Measurements from ENCODE around the gene CACNA2D4.

The CACNA2D4 gene

DNA sequence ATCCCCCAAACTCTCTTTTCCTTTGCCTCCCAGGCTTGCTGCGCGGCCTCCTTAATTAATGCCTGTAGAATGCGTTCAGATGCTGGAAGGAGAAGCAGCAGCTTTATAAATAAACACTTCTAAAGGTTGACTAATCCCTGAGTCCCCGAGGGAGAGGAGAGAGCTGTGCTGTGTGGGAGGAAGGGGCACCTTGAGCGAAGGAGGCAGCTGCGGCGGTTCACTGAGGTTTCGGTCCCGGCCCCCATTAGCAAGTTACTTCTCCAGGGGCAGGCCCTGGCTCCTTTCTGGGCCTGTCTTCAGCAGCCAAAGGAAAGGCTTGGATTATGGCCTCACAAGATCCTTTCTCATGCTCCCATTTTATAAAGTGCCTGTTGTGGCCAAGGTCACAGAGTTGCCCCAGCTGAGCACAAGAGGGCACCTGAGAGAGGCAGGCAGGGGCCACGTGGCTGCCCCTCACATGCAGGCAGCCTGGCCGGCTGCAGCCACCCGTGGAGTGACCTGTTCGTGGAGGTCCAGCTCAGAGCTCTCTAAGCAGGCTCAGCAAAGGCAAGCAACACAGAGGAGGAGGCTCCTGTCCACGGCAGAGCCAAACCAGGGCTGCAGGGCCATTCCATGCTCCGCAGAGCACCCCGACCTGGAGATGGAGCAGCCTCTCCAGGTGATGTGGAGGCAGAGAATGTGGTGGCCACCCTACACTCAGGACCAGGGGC lies 15.0 kb upstream of the CACNA2D4 start:
- no peak for DNase-seq

DNA sequence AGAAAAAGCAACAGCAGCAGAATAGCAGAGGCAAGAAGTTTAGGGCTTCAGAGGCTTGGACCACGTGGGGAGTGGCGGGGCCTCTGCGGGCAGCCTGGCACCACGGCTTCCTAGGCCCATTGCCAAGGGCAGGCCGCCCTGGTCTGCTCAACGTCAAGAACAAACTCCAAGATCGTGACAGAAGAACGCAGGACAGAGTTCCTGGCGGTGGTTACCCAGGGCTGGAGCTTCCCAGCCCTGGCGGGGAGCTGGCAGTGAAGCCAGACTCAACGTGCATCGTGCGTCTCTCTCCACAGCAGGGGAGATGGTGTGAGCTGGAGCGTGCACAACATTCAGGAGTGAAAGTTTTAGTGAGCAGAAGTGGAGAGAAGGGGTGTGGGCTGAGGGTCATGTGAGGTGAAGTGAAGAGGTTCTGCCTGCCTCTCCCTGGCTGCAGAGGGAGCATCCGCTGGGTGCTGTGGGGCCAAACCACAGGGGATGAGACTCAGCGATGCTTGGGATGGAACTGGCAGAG lies 13.9 kb upstream of the CACNA2D4 start:
- DNase-seq, result no peak

DNA sequence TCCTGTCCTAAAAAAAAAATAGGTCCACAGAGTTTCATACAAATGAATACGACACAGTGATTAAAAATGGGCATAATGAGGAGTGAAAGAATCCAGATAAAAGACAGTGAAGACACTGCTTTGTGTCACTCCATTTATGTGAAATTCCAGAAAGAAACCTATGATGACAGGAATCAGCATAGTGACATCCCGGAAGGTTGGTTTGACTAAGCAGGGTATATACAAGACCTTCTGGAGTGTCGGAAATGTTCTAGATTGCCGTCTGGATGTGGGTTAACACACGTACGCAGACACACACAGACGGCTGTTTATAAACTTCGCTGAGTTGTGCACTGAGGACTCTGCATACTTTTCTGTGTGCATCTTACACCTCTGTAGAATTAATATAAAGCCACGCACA lies 13.2 kb upstream of the CACNA2D4 start:
- DNase-seq, result no peak

DNA sequence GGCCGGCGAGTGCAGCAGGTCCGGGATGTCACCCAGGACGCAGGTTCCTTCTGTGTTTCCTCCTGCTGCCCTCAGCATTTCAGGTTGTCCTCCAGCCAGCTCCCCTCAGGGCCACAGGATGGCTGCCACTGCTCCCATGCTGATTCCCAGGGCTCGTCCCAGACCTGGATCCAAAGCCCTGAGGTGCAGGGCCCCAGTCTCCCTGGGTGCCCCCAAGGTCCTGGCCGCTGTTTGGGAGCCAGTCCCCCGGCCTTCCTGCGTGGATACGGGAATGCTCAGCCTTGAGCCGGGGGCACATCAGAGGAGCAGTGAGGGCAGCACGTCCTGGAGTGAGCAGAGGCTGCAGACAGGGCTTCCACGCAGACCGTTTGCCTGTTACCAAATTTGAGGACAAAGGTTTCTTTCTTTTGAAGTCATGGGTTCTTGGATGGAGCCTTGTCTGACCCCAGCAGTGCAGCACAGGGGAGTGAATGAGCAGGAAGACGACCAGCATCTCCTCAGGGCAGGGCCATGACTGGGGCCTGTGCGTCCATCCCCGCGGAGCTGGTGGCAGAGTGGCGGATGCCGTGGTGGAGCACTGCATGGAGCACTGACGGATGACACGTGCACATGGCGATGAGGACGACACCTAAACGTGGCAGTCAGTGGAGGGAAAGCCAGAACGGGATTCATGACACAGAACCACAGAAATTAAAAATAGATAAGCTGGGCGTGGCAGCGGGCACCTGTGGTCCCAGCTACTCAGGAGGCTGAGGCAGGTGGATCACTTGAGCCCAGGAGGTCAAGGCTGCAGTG lies 12.5 kb upstream of the CACNA2D4 start:
- DNase-seq, result no peak

DNA sequence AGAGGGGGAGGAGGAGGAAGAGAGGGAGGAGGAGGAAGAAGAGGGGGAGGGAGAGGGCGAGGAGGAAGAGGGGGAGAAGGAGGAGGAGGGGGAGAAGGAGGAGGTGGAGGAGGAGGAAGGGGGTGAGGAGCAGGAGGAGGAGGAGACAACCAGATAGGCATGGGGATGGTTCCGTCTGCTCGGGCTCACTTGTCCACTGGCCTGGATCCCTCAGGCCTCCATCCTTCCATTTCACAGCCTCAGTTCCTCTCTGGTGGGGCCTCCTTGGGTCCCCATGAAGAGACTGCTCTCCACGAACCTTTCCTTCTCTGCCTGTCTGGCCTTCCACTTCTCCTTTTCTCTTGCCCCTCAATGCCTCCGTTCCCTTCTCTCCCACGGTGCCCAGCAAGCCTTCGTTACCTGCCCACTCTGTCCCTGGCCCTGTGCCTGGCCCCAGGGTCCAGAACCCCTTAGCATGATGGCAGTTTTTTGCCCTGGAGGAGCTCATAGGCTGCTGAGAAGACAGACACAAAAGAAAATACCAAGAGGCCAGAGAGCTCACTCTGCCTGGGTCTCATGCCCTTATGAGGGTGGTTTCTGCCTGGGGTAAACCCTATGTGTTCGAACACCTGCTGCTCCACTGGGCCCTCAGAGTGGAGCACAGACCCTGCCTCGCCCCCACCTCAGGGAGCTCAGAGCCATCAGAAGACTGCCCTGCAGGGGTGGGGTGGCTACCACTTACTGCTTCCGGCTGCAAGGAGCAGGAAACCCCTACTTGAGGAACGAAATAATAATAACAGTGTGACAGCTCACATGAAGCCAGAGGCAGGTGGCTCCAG lies 11.7 kb upstream of the CACNA2D4 start:
- DNase-seq, result no peak

DNA sequence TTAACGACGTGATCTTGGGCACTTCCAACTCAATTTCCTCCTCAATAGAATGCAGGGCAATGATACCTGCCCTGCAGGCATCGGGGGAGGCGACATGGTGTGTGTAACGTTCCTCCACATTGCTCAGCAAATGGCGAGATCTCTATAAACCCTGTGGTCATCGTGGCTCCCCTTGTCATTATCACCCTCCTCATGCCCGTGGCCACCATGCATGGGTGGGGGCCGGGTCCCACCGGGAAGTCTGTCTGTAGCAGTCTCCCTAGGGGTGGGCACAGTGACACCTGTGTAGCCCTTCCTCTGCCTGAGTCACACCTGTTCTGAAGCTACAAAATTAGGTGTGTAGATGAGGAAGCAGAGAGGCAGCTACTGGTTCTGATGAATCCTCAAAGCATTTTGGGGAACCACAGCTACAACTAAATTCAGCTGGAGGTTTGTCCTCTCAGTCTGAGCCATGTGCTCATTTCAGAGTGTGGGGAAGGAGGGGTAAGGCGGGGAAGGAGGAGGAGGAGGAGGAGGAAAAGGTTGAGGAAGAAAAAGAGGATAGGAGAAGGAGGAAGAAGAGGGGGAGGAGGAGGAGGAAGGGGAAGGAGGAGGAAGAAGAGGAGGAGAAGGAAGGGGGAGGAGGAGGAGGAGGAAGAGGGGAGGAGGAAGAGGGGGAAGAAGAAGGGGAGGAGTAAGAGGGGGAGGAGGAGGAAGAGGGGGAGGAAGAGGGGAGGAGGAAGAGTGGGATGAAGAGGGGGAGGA lies 11.0 kb upstream of the CACNA2D4 start:
- no peak for DNase-seq

DNA sequence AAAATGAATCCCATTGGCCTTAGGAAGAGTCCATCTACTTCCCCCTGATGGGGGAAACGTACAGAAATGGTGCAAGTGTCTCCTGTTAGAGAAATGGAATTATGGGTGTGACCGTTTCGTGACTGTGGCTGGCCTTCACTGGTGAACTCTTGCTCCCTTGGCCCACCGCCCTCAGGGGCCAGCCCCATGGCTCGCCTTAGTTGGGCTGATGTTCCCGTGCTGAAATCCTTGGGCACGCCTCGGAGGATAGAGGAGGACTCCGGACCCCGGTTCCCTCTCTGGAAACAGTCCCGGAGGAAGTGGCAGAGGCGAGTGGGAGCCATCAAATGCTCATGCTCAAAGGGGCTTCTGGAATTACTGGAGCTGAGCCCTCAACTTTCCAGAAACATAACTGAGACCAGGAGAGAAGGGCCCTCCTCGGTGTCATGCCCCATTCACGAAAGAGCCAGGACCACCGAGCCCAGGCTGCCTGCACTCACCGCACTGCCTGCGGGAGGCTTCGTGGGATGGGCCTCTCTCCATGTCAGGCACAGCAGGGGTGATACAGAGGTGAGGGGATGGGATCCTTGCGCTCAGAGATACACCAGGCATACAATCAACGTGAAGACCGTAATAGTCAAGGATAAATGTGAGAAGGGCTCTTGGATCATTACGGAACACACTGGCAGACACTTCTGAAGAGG lies 10.1 kb upstream of the CACNA2D4 start:
- DNase-seq, result no peak

DNA sequence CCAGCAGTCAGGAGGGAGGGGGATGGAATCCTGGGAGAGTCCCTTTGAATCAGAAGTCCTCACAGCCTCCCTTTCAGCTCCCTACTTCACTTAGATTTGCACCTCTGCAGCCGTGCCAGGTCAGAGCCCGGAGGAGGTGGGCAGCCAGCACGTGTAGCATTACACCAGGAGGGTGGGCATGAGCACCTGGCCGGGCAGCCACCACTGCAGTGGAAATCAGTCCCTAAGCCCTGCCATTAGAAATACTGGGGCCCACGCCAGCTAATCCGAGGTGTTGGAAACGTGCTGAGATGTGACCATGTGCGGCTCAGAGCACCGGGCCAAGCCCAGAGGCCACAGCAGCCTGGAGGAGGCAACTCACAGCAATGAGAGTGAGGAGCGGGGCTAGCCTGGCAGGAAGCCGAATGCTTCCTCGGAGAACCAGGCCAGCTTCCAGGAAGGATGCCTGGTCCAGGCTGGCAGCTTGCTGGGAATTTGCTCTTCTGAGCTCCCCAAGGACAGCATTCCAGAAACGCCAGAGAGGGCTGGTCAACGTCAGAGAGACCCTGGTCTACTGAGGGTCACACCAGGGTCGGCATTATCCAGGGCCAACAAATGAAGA lies 9.4 kb upstream of the CACNA2D4 start:
- DNase-seq, result no peak

DNA sequence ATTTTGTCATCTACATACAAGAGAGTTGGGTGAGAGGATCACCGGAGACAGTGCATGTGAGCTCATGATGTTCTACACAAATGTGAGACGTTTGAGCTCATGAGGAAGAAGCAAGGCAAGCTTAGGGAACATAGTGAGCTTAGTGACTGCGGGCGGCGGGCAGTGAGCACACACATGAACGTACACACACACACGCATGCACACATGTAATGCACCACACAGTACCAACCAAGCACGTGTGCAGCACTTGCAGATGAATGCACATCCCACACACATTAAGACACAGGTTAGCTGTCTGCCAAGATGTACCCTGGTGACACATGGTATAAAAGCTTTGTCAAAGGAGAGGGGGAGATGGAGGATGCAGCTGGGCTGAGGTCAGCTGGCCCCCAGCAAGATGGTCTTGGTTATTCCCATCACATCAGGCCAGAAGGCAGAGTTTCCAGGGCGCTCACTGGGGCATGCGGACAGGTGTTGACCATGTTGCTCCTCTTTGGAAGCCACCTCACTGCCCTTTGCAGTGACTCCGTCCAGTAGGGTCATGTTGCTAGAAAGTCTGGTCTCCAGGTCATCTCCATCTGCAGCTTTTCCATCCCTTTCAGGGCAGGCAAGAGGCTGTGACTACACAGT lies 8.7 kb upstream of the CACNA2D4 start:
- no peak for DNase-seq

DNA sequence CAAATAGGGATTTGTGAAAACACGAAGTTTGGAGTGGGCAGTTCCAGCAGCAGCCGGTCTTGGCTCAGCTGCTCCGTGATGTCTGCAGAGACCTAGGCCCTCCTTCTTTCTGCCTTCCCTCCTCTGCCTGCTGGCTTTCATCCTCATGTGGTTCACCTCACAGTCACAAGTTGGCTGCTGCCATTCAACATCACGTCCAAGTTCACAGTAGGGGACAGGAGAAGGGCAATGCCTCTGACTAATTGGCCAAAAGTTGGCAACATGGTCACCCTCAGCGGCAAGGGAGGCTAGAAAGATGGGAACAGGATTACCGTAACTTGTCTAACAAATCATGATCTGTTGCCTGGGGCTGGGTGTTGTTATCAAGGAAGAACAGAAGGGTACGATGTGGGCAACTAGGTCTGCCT lies 7.8 kb upstream of the CACNA2D4 start:
- DNase-seq, result no peak

DNA sequence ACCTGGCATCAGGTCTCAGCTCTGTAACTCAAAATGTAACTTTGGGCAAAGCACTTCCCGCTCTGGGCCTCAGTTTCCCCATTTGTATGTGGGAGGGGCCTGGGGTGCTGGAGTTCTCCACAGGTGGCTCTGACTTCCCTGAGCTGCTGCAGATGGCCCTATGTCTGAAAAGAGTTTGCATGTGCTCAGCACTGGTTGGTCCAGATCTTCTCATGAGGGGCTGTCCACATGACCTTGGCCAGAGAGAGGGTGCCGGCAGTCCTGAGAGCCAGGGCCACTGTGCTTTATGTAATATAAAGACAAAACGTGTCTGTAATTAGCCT lies 7.2 kb upstream of the CACNA2D4 start:
- no peak for DNase-seq

DNA sequence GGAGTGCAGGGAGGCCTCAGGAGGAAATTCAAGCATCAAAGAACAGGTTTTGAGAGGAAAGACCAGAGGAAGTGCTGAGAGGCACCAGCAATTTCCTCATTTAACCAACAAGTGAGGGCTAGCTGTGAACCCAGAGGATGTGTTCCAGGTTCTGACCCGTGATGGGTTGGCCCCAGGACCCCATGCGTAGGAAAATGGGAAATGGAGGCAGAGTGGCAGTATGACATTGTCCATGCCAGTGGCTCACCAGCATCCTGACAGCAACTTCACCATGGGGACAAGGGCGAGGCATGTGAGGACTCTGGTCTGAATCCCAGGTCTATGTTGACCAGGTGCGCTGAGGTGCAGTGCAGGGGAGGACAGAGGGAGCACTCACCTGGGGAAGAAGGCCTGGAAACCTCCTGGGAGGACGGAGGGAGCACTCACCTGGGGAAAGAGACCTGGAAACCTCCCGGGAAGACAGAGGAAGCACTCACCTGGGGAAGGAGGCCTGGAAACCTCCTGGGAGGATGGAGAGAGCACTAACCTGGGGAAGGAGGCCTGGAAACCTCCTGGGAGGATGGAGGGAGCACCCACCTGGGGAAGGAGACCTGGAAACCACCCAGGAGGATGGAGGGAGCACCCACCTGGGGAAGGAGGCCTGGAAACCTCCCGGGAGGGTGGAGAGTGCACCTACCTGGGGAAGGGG lies 6.7 kb upstream of the CACNA2D4 start:
- DNase-seq, result no peak

DNA sequence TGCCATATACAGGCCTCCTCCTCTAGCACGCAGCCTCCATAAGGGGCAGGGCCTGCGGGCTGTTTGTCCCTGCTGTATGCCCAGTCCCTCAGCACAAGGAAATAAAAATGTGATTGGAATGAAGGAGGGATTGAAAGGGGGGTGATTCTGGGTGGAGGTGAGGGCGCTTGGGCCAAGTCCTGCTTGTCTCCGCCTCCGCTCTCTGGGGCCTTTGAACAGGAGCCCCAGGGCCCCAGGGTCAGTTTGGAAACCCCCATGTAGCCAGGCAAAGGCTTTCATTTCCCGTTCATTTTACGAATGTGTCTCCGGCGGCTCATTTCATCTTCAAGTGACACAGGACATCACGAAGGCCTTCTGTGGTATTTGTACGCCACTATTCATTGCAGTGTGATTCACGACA lies 4.5 kb upstream of the CACNA2D4 start:
- no peak for DNase-seq

DNA sequence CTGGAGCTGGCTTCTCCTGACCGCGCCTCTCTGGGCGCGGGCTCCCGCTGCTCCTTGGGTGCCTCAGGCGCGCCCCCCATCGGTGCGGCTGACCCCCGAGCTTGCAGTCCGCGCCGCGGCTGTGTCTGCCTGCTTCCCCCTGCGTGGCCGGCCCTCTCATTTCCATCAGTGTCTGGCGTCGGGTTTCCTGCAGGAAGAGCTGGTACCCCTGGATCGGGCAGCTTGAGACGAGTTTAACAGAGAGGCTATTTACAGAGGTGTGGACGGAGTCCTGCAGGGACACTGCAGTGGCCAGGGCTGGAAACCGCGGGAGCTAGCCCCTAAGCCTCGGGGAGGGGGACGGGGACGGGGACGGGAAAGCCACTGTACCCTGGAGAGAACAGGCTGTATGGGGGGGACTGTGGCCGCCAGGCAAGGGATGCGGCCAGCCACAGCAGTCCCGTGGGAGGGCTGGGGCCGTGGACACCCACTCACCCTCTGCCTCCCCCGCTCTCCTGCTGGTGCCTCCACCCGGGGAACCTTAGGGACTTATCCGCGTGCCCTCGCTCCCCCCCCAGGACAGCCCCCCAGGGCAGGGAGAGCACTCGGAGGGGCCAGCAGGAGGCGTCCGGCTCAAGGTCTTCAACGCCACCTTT lies 3.7 kb upstream of the CACNA2D4 start:
- DNase-seq, result no peak

DNA sequence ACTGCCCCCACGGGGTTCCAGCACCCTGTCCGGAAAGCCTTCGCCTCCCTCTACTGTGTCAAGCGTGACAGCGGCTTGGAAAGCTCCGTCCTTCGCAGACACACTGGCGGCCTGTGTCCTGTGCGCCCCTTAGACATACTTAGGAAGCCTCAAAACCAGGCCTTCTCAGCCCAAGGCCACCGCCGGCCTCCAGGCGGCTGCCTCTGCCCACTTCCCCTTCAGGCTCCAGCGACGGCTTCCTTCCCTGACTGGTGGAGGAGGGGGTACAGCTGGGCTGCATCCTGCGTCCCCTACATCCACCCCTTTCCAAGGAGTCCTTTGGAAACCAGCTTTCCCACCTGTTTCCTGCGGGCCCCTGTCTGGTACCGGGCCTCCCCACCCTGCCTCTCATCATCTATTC lies 2.5 kb upstream of the CACNA2D4 start:
- DNase-seq, result no peak

DNA sequence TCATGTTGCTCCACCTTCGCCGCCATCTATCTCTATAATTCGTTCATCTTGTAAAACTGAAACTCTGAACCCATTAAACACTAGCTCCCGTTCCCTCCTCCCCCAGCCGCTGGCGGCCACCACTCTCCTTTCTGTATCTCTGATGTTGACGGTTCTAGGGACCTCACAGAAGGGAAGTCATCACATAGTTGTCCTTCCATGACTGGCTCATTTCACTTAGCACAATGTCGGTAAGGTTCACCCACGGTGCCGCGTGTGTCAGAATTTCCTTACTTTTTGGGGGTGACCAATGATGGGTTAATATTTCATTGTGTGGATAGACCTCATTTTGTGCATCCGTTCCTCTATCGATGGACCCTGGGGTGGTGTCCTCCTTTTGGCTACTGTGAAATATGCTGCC lies 2.0 kb upstream of the CACNA2D4 start:
- no peak for DNase-seq

DNA sequence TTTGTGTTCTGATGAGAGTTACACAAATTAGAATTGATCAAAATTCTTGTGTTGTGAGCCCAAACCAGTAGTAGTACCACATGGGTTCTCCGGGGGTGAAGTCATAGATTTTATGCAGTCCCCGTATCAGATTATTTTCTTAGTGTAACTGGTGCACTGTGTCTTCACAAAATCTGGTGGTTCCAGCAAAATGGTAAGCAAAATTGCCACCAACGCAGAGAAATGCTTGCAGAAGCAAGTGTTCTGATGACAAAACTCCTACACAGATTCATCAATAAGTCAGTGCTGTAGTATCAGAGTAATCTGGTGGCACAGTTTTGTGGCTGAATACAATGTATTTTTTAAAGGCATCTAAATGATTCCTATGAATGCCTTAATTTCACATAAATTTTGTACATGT lies 1.3 kb upstream of the CACNA2D4 start:
- DNase-seq, result no peak

DNA sequence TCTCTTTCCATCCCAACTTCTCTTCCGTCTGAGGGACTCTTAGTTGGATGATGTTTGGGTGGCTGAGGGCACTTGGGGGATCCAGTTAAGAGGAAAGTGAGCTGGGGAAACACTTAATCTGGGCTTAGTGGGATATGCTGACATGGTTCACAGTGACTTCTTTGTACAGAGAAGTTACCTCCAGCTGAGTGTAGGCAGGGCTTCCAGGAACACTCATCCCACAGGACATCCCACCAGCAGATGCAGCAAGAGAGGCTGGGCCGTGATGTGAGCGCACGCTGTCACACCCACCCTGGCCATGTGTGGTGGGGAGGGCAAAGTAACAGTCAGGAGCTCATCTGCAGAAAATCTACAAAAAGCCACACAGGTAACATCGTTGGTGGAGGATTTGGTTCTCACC lies 832 bp upstream of the CACNA2D4 start:
- no peak for DNase-seq

DNA sequence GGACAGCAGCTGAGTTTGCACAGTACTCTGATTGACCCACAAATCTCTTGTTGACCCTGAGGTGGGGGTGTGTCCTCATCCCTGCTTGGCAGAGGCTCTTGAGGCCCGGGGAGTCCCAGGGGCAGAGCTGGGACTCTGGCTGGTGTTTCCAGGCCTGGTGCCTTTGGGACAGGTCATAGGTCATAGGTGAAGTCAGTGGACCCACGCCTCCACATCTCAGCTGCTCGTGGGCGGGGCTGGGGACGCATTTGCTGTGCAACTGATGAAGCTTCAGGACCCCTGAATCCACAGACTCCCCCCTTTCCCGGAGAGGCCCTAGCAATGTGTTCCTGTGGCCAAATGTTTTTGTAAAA lies 408 bp upstream of the CACNA2D4 start:
- no peak for DNase-seq
